Endothelial cell of umbilical vein (primary cell): ENCODE results near the gene GNPTAB. TPM values are rescaled to one million over a fixed set of nuclear protein-coding genes. Genes with fewer than 3 reads are reported as not detected.

Source experiments
- BruUV-seq: library from RNA; stranded (reverse); fragments of 400-500 nt; replicated peaks from 2 replicates; lab custom pipeline; 2021; lab: Mats Ljungman, UMichigan
- CTCF ChIA-PET: fragments of 300-600, 350-600 bp; sonication (Branson Sonifier 250); formaldehyde crosslinking; loops from one replicate; lab custom pipeline; 2021; ENCODE audit warnings: antibody characterized with exemption, inconsistent platforms; lab: Charles Lee
- POLR2A ChIA-PET: fragments of 300-600, 350-600 bp; sonication (Branson Sonifier 250); formaldehyde crosslinking; loops from one replicate; lab custom pipeline; 2021; ENCODE audit warnings: antibody characterized with exemption, inconsistent platforms; lab: Charles Lee
- DNase-seq: peaks from one replicate; pipeline ENCODE4 v3.0.0-alpha.2; 2011; ENCODE audit warnings: low read depth, low spot score
- FAIRE-seq: peaks from 2 replicates; lab custom pipeline; 2011; peaks lifted over from hg19 to GRCh38; lab: Jason Lieb, UNC
- H2AFZ ChIP-seq: 2 replicates; pipeline ENCODE4 v1.6.0; 2012; ENCODE audit warnings: low read depth, low read length, control low read depth, inconsistent platforms
- H3K27ac ChIP-seq: 2 replicates; pipeline ENCODE4 v1.5.1; 2011; ENCODE audit warnings: low read depth, mild to moderate bottlenecking, control low read depth, low read length, moderate library complexity; ENCODE audit not compliant: insufficient read depth
- H3K27me3 ChIP-seq, 2 experiments: 2 replicates each; pipeline versions ENCODE4 v1.6.0 to v1.6.1; 2011; ENCODE audit warnings: low read length in 2 of 2, mixed read lengths in 1 of 2; ENCODE audit not compliant: control insufficient read depth in 2 of 2, insufficient read depth in 2 of 2
- H3K36me3 ChIP-seq, 2 experiments: 2 replicates in 1 of 2; 3 replicates in 1 of 2; pipeline ENCODE4 v1.5.1; 2011; ENCODE audit warnings: low read length in 2 of 2, mild to moderate bottlenecking in 1 of 2, moderate library complexity in 1 of 2; ENCODE audit not compliant: control insufficient read depth in 2 of 2, insufficient read depth in 2 of 2; ENCODE audit errors: extremely low read depth in 1 of 2
- H3K4me1 ChIP-seq: 3 replicates; pipeline ENCODE4 v1.5.1; 2011; ENCODE audit warnings: mild to moderate bottlenecking, low read length; ENCODE audit not compliant: control insufficient read depth, insufficient read depth; ENCODE audit errors: extremely low read depth
- H3K4me2 ChIP-seq: 2 replicates; pipeline ENCODE4 v1.6.1; 2011; ENCODE audit warnings: low read length, control low read depth, mixed read lengths; ENCODE audit not compliant: insufficient read depth
- H3K4me3 ChIP-seq, 3 experiments: fragments of 200-600 bp in 1 of 3; sonication (generic), shearing (Covaris generic) in 1 of 3; replicated peaks in 1 of 3; 2 replicates each; pipeline ENCODE4 v1.5.1; 2011 to 2016; ENCODE audit warnings: control low read depth in 3 of 3, low read length in 3 of 3, mild to moderate bottlenecking in 2 of 3, inconsistent platforms in 1 of 3, low read depth in 1 of 3, moderate library complexity in 1 of 3; ENCODE audit not compliant: insufficient read depth in 1 of 3
- H3K79me2 ChIP-seq: 2 replicates; pipeline ENCODE4 v1.6.0; 2012; ENCODE audit warnings: low read length, inconsistent platforms; ENCODE audit not compliant: control insufficient read depth, insufficient read depth
- H3K9ac ChIP-seq: replicated peaks from 2 replicates; pipeline ENCODE3; 2011; ENCODE audit warnings: low read length, control low read depth; ENCODE audit not compliant: insufficient read depth; ENCODE audit errors: extremely low read depth
- H3K9me1 ChIP-seq: replicated peaks from 3 replicates; pipeline ENCODE4 v1.6.0; 2011; ENCODE audit warnings: mild to moderate bottlenecking, low read length; ENCODE audit not compliant: control insufficient read depth, insufficient read depth; ENCODE audit errors: extremely low read depth
- H3K9me3 ChIP-seq: replicated peaks from 2 replicates; pipeline ENCODE4 v1.5.1; 2012; ENCODE audit warnings: low read length, inconsistent platforms; ENCODE audit not compliant: control insufficient read depth, insufficient read depth
- H4K20me1 ChIP-seq: replicated peaks from 2 replicates; pipeline ENCODE3; 2011; ENCODE audit warnings: mild to moderate bottlenecking, low read length; ENCODE audit not compliant: control insufficient read depth, insufficient read depth; ENCODE audit errors: extremely low read depth
- CTCF ChIP-seq, 2 donors: IDR thresholded peaks; 1 replicate in 1 of 2; 2 replicates in 1 of 2; pipeline ENCODE4 v1.5.1; 2011; ENCODE audit warnings: low read length in 2 of 2, mild to moderate bottlenecking in 2 of 2, moderate library complexity in 2 of 2, control low read depth in 1 of 2, inconsistent platforms in 1 of 2, low read depth in 1 of 2; ENCODE audit not compliant: insufficient read depth in 1 of 2; ENCODE audit errors: extremely low read depth in 1 of 2
- EZH2 ChIP-seq: IDR thresholded peaks from 2 replicates; pipeline ENCODE4 v1.6.1; 2012; ENCODE audit warnings: borderline replicate concordance, low read depth, mild to moderate bottlenecking, moderate library complexity, low read length, inconsistent platforms; ENCODE audit not compliant: severe bottlenecking
- FOS ChIP-seq: IDR thresholded peaks from 2 replicates; pipeline ENCODE4 v1.6.1; 2011; ENCODE audit warnings: mild to moderate bottlenecking, low read length, moderate library complexity, borderline replicate concordance; ENCODE audit not compliant: insufficient read depth
- GATA2 ChIP-seq: IDR thresholded peaks from 2 replicates; pipeline ENCODE4 v1.7.0; 2011; ENCODE audit warnings: low read depth, mild to moderate bottlenecking, moderate library complexity, mixed read lengths, low read length; ENCODE audit not compliant: insufficient read length, insufficient read depth
- JUN ChIP-seq: IDR thresholded peaks from 2 replicates; pipeline ENCODE4 v1.6.1; 2011; ENCODE audit warnings: borderline replicate concordance, low read depth; ENCODE audit not compliant: insufficient read length, insufficient read depth
- MAX ChIP-seq: IDR thresholded peaks from 2 replicates; pipeline ENCODE4 v1.6.1; 2011; ENCODE audit not compliant: insufficient read depth, insufficient read length
- MYC ChIP-seq: IDR thresholded peaks from one replicate; pipeline ENCODE4 v1.6.1; 2011; ENCODE audit warnings: mild to moderate bottlenecking, low read depth, low read length
- POLR2A ChIP-seq: IDR thresholded peaks from 2 replicates; pipeline ENCODE4 v1.6.1; 2012; ENCODE audit warnings: low read depth, mild to moderate bottlenecking, control low read depth, low read length
- POLR2AphosphoS5 ChIP-seq: IDR thresholded peaks from 2 replicates; pipeline ENCODE4 v1.6.1; 2012; ENCODE audit warnings: low read depth, mild to moderate bottlenecking, control low read depth, low read length, moderate library complexity; ENCODE audit not compliant: insufficient read depth
- dilution Hi-C: fragments of 300-500 bp; cut with MboI; formaldehyde crosslinking; loops from one replicate; pipeline ENCODE4 v1.15.0; 2019; ENCODE audit warnings: low sequenced_read_pairs; ENCODE audit not compliant: extremely low pct_ligation_motif_present
- intact Hi-C: fragments of 100-400 bp; cut with micrococcal nuclease; formaldehyde crosslinking; loops from one replicate; pipeline ENCODE4 v1.10.0; 2022
- polyA plus RNA-seq, 4 experiments: library from polyadenylated mRNA; depleted of rRNA in 3 of 4; stranded (reverse) in 3 of 4; unstranded in 1 of 4; fragments of >200 nt; gene quantifications; 2 replicates each; pipeline versions ENCODE4 v1.2.1 to v1.2.3, GENCODE V29; 2011 to 2012; ENCODE audit warnings: missing spikeins in 1 of 4
- total RNA-seq: library from RNA; stranded (reverse); gene quantifications from 2 replicates; pipeline ENCODE4 v1.2.3, GENCODE V29; 2021

GNPTAB gene
- total and polyA plus RNA-seq, 2 donors (not counting 3 experiments of a cell fraction or from before 2014, with no cell fraction given), result 15.6 to 39.5 TPM

GRCh38 chr12:101866615-101867373 is 36.0 kb upstream of the GNPTAB start:
- no peaks in the 10 kb centered on the region for H3K4me1 ChIP-seq
- no peak overlapping the region for H2AFZ ChIP-seq
- no peak overlapping the region for H3K4me3 ChIP-seq
- dilution Hi-C loops (no loop called here), intact Hi-C loops (no loop called here)
- no peak overlapping the region for H3K9ac ChIP-seq
- H3K4me2 ChIP-seq, result no peak overlapping the region
- H4K20me1 ChIP-seq, result no peaks in the 10 kb centered on the region
- BruUV-seq, result no TSS peak
- no peaks in the 10 kb centered on the region for H3K36me3 ChIP-seq
- POLR2A ChIA-PET, result no interaction called here
- no peaks in the 10 kb centered on the region for H3K79me2 ChIP-seq
- no peaks in the 10 kb centered on the region for H3K27me3 ChIP-seq
- FAIRE-seq, result no peak
- no peaks in the 10 kb centered on the region for H3K9me1 ChIP-seq
- H3K9me3 ChIP-seq, result no peaks in the 10 kb centered on the region
- CTCF ChIA-PET, result interaction anchor here (0.8 to 1.8 kb wide), 3 partner anchors 9 to 27 kb away, joined by 3 to 7 read pairs (median 5); no protein-coding TSS in a partner anchor
- no peak for DNase-seq
- no peak for TF ChIP-seq CTCF (IDR thresholded peaks at IDR 0.05; ENCODE audit: extremely low read depth in 1 of 2, insufficient read depth in 1 of 2, low read depth in 1 of 2, low read length in 2 of 2)
- TF ChIP-seq FOS, result no peak
- no peak for TF ChIP-seq POLR2AphosphoS5
- no peak overlapping the region for H3K27ac ChIP-seq

GRCh38 chr12:101863981-101864380 is 33.2 kb upstream of the GNPTAB start:
- FAIRE-seq, result no peak
- no peaks in the 10 kb centered on the region for H3K79me2 ChIP-seq
- H3K4me1 ChIP-seq, result no peaks in the 10 kb centered on the region
- H3K9me3 ChIP-seq, result no peaks in the 10 kb centered on the region
- no peak for DNase-seq
- no peaks in the 10 kb centered on the region for H3K9me1 ChIP-seq
- no TSS peak for BruUV-seq
- H3K4me3 ChIP-seq, result no peak overlapping the region
- H2AFZ ChIP-seq, result no peak overlapping the region
- H3K4me2 ChIP-seq, result no peak overlapping the region
- H4K20me1 ChIP-seq, result no peaks in the 10 kb centered on the region
- CTCF ChIA-PET, result interaction anchor here (1.1 to 1.2 kb wide), 3 partner anchors 12 to 72 kb away, joined by 3 read pairs; no protein-coding TSS in a partner anchor
- no peaks in the 10 kb centered on the region for H3K36me3 ChIP-seq
- H3K27me3 ChIP-seq, result no peaks in the 10 kb centered on the region
- POLR2A ChIA-PET, result no interaction called here
- dilution Hi-C loops (no loop called here), intact Hi-C loops (no loop called here)
- no peak overlapping the region for H3K9ac ChIP-seq
- no peak overlapping the region for H3K27ac ChIP-seq
- TF ChIP-seq POLR2A (no peak), MAX (no peak), EZH2 (no peak), POLR2AphosphoS5 (no peak), GATA2 (no peak), JUN (no peak), FOS (no peak), MYC (no peak), CTCF (IDR thresholded peaks at IDR 0.05; ENCODE audit: extremely low read depth in 1 of 2, insufficient read depth in 1 of 2, low read depth in 1 of 2, low read length in 2 of 2) (no peak)
